ENCODE results near the gene CNOT1. TPM values are rescaled to one million over a fixed set of nuclear protein-coding genes. Genes with fewer than 3 reads are reported as not detected.

The CNOT1 gene
- total RNA-seq, 2 donors from 2014 or later = 300 to 360 TPM

DNA sequence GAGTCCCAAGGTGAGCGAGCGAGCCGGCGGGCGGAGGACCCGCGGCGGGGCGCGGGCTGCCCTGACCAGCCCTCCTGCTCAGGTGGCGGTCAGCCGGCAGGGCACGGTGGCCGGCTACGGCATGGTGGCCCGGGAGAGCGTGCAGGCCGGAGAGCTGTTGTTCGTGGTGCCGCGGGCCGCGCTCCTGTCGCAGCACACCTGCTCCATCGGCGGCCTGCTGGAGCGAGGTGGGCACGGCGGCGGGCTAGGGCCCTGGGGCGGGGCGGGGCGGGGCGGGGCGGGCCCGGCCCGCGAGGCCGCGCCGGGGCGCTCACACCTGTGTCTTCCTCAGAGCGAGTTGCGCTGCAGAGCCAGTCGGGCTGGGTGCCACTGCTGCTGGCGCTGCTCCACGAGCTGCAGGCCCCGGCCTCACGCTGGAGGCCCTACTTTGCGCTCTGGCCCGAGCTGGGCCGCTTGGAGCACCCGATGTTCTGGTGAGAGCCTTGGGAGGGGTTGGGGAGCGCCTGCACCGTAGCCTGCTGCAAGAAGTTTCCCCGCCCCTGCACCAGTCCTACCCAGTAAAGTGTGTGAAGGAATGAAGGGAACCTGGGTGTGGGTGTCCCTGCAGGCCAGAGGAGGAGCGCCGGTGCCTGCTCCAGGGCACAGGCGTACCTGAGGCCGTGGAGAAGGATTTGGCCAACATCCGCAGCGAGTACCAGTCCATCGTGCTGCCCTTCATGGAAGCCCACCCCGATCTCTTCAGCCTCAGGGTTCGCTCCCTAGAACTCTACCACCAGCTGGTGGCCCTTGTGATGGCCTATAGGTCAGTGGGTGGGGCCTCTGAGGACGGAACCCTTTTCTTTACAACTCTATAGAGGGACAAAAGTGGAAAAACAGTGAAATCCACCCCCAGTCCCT, 113.5 kb downstream of the CNOT1 start:
- no peaks in the 10 kb centered on the region for H3K9me3 Mint-ChIP-seq
- H3K36me3 Mint-ChIP-seq = peaks cover 13 to 17% of the 10 kb centered on the region in 2 donors
- DNase-seq (ENCODE audit: low spot score in 2 of 2) = peak in 1 of 2 donors; percentile 60
- peak; percentile 42 to 67 for ATAC-seq
- H3K27ac Mint-ChIP-seq = peak overlapping the region; percentile 84 to 97

DNA sequence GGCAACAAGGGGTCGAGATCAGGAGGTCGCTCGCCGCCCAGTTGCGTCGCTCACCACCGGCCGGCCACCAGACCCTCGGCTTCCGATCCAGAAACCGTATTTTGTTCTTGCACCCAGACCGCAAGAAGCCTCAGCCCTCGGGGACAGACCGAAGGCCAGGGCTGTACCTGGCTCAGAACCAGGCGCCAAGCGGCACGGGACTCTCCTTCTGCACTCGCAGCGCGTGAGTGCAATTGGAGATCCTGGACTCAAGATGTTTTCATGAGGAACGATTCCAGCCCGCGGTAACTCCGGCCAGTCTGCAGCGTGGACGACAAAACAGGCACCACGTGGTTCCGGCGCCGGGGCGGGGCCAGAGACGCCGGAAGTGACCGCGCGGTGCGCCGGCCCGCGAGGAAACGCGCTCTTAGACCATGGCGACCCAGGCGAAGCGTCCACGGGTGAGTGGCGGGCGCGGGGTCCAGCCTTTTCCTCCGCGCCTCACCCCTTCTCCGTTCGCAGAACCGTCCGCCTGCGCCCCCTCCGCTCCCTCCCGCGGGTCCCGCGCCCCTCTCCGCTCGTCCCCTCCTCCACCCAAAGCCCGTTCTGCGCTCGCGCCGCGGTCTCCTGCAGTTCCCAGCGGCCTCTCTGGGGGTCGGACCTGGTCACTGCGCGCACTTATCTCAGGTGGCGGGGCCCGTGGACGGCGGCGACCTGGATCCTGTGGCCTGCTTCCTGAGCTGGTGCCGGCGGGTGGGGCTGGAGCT, 114.3 kb downstream of the CNOT1 start, which contains the start of gene SETD6:
TSS of gene SETD6 (plus strand) at position 393 of the 746 bp plus-strand sequence. CDS start at position 414, 21 bp downstream.
- ATAC-seq (peak; percentile 76 to 94), DNase-seq (ENCODE audit: low spot score in 2 of 2) (peak; percentile 81 to 86)
- H3K9me3 Mint-ChIP-seq = no peaks in the 10 kb centered on the region
- H3K36me3 Mint-ChIP-seq = peaks cover 4 to 9% of the 10 kb centered on the region in 2 donors
- H3K27ac Mint-ChIP-seq = peak within 1 kb of the TSS; percentile 84 to 97

- Mint-ChIP-seq H3K9me3 (no peaks in the 10 kb centered on the region), H3K36me3 (peaks cover 4 to 9% of the 10 kb centered on the region in 2 donors), H3K27ac (no peak overlapping the region)
- DNase-seq (ENCODE audit: low spot score in 2 of 2) = no peak
- ATAC-seq = no peak
Observed at GRCh38 chr16:58513874-58514273, 115.8 kb downstream of the CNOT1 start.

- peak; percentile 76 to 90 for DNase-seq (ENCODE audit: low spot score in 2 of 2)
- H3K9me3 Mint-ChIP-seq = no peaks in the 10 kb centered on the region
- peaks cover 4 to 8% of the 10 kb centered on the region in 2 donors for H3K36me3 Mint-ChIP-seq
- peak; percentile 30 to 50 for ATAC-seq
- H3K27ac Mint-ChIP-seq = peak overlapping the region; percentile 8 to 54
Observed at GRCh38 chr16:58511933-58512815, 117.5 kb downstream of the CNOT1 start.

- DNase-seq (ENCODE audit: low spot score in 2 of 2) (no peak), ATAC-seq (no peak)
- Mint-ChIP-seq H3K27ac (peak overlapping the region; percentile 54 to 60), H3K9me3 (no peaks in the 10 kb centered on the region), H3K36me3 (peaks cover 4% of the 10 kb centered on the region in 2 donors)
Observed at GRCh38 chr16:58510776-58511628, 118.6 kb downstream of the CNOT1 start.

GRCh38 chr16:58510097-58510775, 119.4 kb downstream of the CNOT1 start:
- H3K27ac Mint-ChIP-seq = no peak overlapping the region
- DNase-seq (ENCODE audit: low spot score in 2 of 2) = no peak
- H3K9me3 Mint-ChIP-seq = no peaks in the 10 kb centered on the region
- ATAC-seq = no peak
- H3K36me3 Mint-ChIP-seq = peaks cover 4% of the 10 kb centered on the region in 2 donors

DNA sequence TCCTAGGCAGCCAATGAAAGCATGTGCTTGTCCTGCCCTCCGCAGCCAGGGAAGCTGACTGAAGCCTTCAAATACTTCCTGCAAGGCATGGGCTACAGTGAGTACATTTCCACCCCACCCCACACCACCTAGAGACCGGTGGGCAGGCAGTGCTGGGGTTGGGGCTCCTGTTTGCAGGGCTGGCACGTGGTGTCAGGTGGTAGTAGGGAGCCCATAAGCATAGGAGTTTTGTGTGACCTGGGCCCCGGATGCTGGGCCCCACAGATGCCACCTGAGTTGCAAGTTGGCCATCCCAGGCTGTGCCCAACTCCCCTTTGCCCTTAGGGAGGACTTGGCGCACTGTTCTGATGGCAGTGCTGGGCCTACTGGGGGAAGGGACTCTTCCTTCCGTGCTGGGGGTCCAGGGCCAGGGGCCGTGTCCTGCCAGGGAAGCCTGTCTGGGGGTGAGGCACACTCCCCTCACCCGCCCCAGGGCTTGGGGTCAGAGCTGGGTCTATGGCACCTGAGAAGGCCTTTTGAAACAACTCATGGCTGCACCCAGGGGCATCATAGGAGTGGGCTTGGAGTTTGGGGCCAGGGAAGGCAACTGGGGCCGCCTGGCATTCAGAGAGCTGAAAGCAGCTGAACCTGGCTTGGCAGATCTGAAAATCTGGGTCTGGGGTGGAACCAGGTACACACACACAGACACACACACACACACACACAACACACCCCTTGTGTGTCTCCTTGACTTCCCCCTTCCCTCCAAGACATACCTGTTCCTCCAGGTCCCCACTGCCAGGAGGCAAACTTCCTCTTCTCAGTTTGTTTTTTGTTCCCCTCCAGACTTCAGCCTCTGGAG, 120.2 kb downstream of the CNOT1 start:
- H3K36me3 Mint-ChIP-seq = no peaks in the 10 kb centered on the region
- no peaks in the 10 kb centered on the region for H3K9me3 Mint-ChIP-seq
- DNase-seq (ENCODE audit: low spot score in 2 of 2) (no peak), ATAC-seq (no peak)
- no peak overlapping the region for H3K27ac Mint-ChIP-seq

DNA sequence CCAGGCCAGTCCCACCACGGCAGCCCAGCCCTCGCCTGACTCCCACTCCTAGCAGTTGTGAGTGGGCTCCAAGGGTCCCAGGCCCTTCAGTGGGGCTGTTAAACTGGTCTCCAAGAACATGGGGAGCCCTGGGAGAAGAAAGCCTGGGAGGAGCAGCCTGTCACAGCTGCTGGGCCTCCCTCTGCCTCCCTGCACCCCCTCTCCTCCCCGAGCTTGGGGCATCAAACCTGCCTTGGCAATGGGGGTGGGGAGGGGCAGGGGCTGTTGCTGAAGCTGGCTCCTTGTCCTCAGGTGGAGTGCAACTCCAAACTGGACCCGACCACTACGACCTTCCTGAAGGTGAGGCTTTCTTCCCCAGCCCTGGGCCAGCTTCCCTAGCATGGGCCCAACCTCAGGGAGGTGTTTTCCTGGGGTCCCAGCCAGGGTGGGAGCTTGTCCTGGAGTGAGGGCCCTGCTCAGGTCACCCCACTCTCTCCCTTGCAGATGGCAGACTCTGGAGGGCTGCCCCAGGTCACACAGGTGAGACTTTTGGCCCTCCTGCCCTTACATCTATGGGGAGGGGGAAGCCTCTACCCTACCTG, 120.9 kb downstream of the CNOT1 start:
- no peaks in the 10 kb centered on the region for H3K9me3 Mint-ChIP-seq
- DNase-seq (ENCODE audit: low spot score in 2 of 2) (no peak), ATAC-seq (no peak)
- no peaks in the 10 kb centered on the region for H3K36me3 Mint-ChIP-seq
- no peak overlapping the region for H3K27ac Mint-ChIP-seq

DNA sequence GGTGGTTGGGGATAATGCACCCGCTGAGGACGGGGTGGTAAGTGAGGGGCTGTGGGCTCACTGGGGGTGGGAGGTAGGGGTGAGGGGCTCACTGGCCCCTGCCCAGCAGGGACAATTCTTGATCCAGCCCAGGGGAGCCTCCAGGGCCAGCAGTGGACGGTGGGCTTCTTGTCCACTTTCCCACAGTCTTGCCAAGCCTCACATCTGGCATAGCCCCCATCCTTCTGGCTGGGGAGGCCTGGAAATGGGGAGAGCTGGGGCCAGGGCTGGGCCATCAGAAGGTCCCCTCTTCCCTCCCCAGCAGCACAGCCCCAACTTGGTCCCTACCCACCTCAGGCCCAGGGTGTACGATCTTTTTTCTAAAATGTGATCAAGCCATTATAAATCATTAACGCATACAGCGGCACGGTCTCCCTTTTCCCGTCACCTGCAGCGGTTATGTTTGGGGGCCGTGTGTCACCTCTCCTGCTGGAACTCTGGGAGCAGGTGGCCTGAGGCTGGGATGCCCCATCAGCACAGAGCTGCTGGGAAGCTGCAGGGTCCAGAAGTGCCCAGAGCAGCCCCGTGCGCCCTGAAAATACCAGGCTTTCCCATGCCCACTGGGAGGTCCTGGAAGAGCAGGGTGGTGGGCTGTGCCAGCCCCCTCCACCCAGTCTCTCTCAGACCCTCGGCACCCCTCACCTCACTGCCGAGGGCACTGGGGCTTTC, 121.5 kb downstream of the CNOT1 start:
- ATAC-seq = no peak
- no peak overlapping the region for H3K27ac Mint-ChIP-seq
- no peaks in the 10 kb centered on the region for H3K36me3 Mint-ChIP-seq
- no peaks in the 10 kb centered on the region for H3K9me3 Mint-ChIP-seq
- DNase-seq (ENCODE audit: low spot score in 2 of 2) = no peak

- DNase-seq (ENCODE audit: low spot score in 2 of 2) (no peak), ATAC-seq (no peak)
- no peaks in the 10 kb centered on the region for H3K36me3 Mint-ChIP-seq
- no peaks in the 10 kb centered on the region for H3K9me3 Mint-ChIP-seq
- H3K27ac Mint-ChIP-seq = no peak overlapping the region
Observed at GRCh38 chr16:58507195-58507962, 122.2 kb downstream of the CNOT1 start.

GRCh38 chr16:58506241-58507194, 123.1 kb downstream of the CNOT1 start:
- H3K9me3 Mint-ChIP-seq = no peaks in the 10 kb centered on the region
- H3K36me3 Mint-ChIP-seq = no peaks in the 10 kb centered on the region
- DNase-seq (ENCODE audit: low spot score in 2 of 2) (no peak), ATAC-seq (no peak)
- H3K27ac Mint-ChIP-seq = no peak overlapping the region
